IPS-20b (cell line): ENCODE results near the gene FGD1.
"Not testable (repeated sequence)": the region's sequence is repeated elsewhere in the genome, so short reads cannot be mapped to it uniquely, and the experiment has no call there.

Experiments used
- H3K27ac ChIP-seq: one replicate; pipeline ENCODE4 v1.5.1; 2013; ENCODE audit warnings: low read length
- H3K27me3 ChIP-seq: 2 replicates; pipeline ENCODE4 v1.6.1; 2013; ENCODE audit warnings: mild to moderate bottlenecking, low read length, inconsistent platforms; ENCODE audit not compliant: insufficient read depth
- H3K36me3 ChIP-seq: 2 replicates; pipeline ENCODE4 v1.6.1; 2013; ENCODE audit warnings: low read depth, mild to moderate bottlenecking, inconsistent platforms, low read length, moderate library complexity; ENCODE audit not compliant: insufficient read depth
- H3K4me1 ChIP-seq: 2 replicates; pipeline ENCODE4 v1.6.1; 2013; ENCODE audit warnings: mild to moderate bottlenecking, control low read depth, inconsistent platforms, low read length, moderate library complexity; ENCODE audit not compliant: insufficient read depth
- H3K4me3 ChIP-seq: 2 replicates; pipeline ENCODE4 v1.5.1; 2013; ENCODE audit warnings: mild to moderate bottlenecking, low read length, inconsistent platforms
- H3K9ac ChIP-seq: 2 replicates; pipeline ENCODE4 v1.6.1; 2013; ENCODE audit warnings: low read depth, mild to moderate bottlenecking, inconsistent platforms, low read length, moderate library complexity
- H3K9me3 ChIP-seq: 2 replicates; pipeline ENCODE4 v1.6.1; 2013; ENCODE audit warnings: mild to moderate bottlenecking, low read depth, low read length, inconsistent platforms; ENCODE audit not compliant: insufficient read depth

Gene FGD1

DNA sequence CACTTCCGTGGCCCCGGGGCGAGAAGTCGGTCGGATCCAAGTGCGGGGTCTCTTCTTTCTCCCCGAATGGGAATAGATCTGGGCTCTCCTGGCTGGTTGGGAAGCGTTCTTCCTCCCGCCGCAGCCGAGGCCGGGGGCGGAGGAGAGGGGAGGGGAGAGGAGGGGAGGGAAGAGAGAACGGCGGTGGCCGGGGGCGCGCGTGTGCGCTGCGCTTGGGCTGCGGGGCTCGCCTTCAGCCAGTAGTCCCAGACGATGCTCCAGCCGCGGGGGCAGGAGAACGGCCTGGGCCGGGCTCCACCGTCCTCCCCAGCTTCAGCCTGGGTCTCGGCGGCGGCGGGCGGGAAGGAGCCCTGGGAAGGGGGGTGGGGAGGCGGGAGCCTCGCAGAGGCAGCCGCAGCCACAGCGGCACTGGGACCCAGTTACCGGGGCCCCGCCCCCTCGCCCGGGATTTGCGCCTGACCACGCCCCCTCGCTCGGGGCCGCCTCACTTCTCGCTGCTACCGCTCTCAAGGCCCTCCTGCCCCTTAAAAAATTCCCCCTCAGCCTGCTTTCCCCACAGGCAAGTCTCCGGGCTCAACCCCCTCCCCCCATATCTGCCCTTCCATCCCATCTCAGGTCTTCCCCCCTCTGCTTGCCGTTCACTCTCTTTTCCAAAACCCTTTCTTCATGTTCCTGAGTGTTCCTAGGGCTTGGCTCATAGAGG is at the start of gene FGD1:
Gene FGD1, minus strand, starts transcription at position 421 of the 703 bp plus-strand sequence. CDS start 802 bp downstream, outside the sequence.
- Histone ChIP-seq H3K9ac (peak within 1 kb of the TSS; percentile 76; the same call in 1 of the 2 replicates), H3K4me3 (peak within 1 kb of the TSS; percentile 78), H3K27me3 (no peaks in the 10 kb centered on the region), H3K27ac (peak within 1 kb of the TSS; percentile 10), H3K4me1 (peaks cover 6% of the 10 kb centered on the region; the same call in 1 of the 2 replicates), H3K36me3 (no peaks in the 10 kb centered on the region), H3K9me3 (no peaks in the 10 kb centered on the region)

DNA sequence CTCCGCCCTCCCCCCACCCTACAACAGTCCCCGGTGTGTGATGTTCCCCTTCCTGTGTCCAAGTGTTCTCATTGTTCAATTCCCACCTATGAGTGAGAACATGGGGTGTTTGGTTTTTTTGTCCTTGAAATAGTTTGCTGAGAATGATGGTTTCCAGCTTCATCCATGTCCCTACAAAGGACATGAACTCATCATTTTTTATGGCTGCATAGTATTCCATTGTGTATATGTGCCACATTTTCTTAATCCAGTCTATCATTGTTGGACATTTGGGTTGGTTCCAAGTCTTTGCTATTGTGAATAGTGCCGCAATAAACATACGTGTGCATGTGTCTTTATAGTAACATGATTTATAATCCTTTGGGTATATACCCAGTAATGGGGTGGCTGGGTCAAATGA is 46.2 kb upstream of the FGD1 start:
- peaks cover 90% of the 10 kb centered on the region for H3K36me3 ChIP-seq
- H3K9me3 ChIP-seq, H3K27me3 ChIP-seq, H3K4me3 ChIP-seq, H3K9ac ChIP-seq, H3K27ac ChIP-seq, H3K4me1 ChIP-seq: not testable (repeated sequence)

DNA sequence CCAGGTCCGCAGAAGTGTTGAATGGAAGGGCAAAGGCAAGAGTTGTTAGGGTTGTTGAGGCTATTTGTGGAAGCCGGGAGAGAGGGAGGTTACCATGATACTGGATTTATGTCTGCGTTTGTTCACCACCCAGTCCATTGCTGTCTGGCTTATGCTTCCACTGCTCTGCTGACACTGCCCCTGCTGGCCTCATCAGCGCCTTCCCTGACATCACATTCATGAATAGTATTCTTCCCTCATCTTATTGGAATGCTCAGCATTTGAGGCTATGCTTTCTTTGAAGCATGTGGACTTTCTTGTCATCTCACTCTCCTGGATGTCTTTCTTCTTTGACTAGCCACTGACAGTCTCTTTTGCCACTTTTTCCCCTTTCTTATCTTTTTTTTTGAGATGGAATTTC is 44.3 kb upstream of the FGD1 start:
- no peaks in the 10 kb centered on the region for H3K4me1 ChIP-seq
- no peak overlapping the region for H3K9ac ChIP-seq
- H3K27me3 ChIP-seq = no peaks in the 10 kb centered on the region
- no peak overlapping the region for H3K4me3 ChIP-seq
- no peaks in the 10 kb centered on the region for H3K9me3 ChIP-seq
- peaks cover 80% of the 10 kb centered on the region for H3K36me3 ChIP-seq
- no peak overlapping the region for H3K27ac ChIP-seq

DNA sequence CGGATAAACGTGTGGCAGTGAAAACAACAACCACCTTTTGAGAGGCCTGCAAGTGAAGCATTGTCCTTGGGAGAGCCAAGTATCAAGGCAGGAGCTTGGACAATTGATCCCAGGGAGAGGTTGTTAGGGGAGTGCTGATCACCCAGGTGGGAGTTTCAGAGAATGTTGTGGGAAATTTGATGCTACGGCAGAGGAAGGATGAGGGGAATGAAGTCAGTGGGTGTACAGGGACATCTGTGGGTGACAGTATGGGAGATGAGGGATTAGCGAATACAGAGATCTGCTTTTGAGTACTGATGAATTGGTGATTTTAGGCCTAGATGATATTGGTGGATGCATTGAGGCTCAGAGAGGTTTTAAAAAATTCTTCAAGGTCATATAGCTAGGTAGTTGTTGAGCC is 38.2 kb upstream of the FGD1 start:
- Histone ChIP-seq H3K27ac (no peak overlapping the region), H3K27me3 (no peaks in the 10 kb centered on the region), H3K4me1 (peaks cover 2% of the 10 kb centered on the region; the same call in 1 of the 2 replicates), H3K9me3 (no peaks in the 10 kb centered on the region), H3K4me3 (no peak overlapping the region), H3K36me3 (peaks cover 66% of the 10 kb centered on the region), H3K9ac (no peak overlapping the region)

DNA sequence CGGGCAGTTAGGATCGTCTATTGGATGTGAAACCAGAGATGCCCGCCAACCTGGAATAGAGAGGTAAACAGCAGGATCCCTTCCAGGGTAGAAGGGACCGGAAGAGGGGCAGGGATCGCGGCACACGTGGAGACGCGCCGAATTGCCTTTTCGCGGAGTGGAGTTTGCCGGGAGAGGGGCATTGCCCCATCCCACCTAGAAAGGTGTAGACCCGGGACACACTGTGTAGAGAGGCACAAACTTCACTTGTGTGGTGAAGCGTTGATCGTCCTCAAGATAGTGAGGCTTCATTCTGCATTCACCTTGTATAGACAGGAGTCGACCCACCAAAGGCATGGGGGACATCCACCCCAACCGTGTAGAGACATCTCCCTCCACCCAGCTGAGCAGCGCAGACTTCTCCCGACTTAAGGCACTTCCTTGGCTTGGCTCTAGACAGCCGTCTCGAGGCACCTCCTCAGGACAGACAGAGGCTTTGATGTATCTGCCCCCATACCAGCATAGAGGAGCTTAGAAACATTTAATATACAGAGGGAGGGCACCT is 34.4 kb upstream of the FGD1 start:
- Histone ChIP-seq H3K27me3 (no peaks in the 10 kb centered on the region), H3K27ac (peak overlapping the region; percentile 89), H3K36me3 (peaks cover 36% of the 10 kb centered on the region), H3K4me1 (peaks cover 10% of the 10 kb centered on the region; the same call in 1 of the 2 replicates), H3K9ac (peak overlapping the region; percentile 98), H3K9me3 (no peaks in the 10 kb centered on the region), H3K4me3 (peak overlapping the region; percentile 99)

DNA sequence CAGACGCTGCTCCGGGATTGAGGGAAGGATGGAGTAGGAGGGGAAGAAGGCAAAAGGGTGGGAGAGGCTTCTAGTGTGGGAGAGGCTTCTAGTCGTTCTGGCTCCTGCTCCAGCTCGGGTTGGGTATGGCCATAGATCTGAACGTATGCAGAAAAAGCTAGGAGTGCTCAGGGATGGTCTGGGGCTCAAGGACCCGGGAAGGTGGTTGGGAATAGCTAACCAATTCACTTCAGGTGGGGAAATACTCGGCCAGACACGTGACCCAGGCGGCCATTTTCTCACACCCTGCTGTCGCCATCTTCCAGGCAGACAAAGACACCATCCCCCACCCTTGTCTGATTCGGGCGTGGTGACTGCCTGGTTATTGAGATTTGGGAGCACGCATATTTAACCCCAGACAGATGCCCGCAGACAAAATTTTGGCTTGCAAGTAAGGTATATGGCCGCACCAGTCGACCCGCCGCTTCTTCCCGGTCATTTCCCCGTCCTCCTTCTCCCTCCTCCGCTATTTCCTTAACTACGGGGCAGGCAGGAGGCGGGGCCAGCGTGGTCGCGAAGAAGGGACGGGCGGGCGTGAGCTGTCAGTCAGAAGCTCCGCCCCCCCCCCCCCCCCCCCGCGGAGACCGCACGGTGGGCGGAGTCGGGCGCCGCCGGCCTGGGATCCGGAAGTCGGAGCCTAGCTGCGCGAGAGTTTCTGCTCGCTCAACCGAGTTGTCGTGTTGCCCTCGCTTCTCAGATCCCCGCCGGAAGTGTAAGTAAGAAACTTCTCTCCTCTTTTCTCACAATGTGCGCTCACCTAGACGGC is 33.7 kb upstream of the FGD1 start, which contains the start of gene GNL3L:
Gene GNL3L, plus strand, starts transcription at position 668 of the 805 bp plus-strand sequence. CDS start 2,348 bp downstream, outside the sequence.
- peaks cover 10% of the 10 kb centered on the region; the same call in 1 of the 2 replicates for H3K4me1 ChIP-seq
- H3K27me3 ChIP-seq = no peaks in the 10 kb centered on the region
- H3K36me3 ChIP-seq = peaks cover 35% of the 10 kb centered on the region
- H3K4me3 ChIP-seq = peak within 1 kb of the TSS; percentile 99
- peak within 1 kb of the TSS; percentile 95 for H3K27ac ChIP-seq
- peak within 1 kb of the TSS; percentile 98 for H3K9ac ChIP-seq
- H3K9me3 ChIP-seq = no peaks in the 10 kb centered on the region

DNA sequence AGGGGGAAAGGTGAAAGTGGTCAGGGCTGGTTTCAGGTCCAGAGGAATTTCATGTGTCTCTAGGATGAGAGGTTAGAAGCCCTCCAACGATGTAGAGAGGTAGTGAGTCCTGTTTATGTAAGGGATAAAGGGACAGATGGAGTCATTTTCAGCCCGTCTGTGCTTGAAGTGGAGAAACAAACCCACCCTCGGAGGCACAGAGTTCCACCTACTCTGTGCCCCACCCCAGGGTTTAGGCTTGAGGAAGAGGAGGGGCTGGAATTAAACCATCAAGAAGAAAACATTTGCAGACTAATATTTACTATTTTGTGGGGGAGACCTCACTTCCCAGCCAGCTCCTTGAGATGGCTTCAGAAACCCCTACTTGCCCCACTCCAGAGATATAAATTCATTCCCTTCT is 33.1 kb upstream of the FGD1 start:
- no peaks in the 10 kb centered on the region for H3K9me3 ChIP-seq
- peaks cover 29% of the 10 kb centered on the region for H3K36me3 ChIP-seq
- peak overlapping the region; percentile 89; the same call in 1 of the 2 replicates for H3K9ac ChIP-seq
- peak overlapping the region; percentile 80 for H3K4me3 ChIP-seq
- H3K4me1 ChIP-seq = peaks cover 10% of the 10 kb centered on the region; the same call in 1 of the 2 replicates
- peak overlapping the region; percentile 95 for H3K27ac ChIP-seq
- H3K27me3 ChIP-seq = no peaks in the 10 kb centered on the region

DNA sequence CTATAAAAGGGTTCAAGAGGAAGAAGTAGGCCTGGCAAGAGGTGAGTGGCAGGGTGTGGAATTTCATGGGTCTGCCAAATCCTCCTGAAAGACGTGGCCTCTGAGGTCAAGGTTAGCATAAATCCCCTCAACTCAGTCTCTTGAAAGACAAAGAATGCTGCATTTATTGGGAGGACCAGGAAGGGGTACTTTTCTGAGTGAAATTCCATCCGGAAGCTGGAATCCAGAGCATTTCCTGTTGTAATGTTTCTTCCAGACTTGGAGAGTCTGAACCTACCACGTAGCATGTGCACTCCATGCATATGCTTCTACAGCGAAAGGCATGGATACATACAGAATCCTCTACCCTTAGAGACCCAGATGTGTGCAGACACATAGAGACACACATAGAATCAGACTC is 13.4 kb upstream of the FGD1 start:
- Histone ChIP-seq H3K9ac (no peak overlapping the region), H3K36me3 (no peaks in the 10 kb centered on the region), H3K4me3 (no peak overlapping the region), H3K9me3 (no peaks in the 10 kb centered on the region), H3K27ac (no peak overlapping the region), H3K27me3 (no peaks in the 10 kb centered on the region), H3K4me1 (no peaks in the 10 kb centered on the region)

DNA sequence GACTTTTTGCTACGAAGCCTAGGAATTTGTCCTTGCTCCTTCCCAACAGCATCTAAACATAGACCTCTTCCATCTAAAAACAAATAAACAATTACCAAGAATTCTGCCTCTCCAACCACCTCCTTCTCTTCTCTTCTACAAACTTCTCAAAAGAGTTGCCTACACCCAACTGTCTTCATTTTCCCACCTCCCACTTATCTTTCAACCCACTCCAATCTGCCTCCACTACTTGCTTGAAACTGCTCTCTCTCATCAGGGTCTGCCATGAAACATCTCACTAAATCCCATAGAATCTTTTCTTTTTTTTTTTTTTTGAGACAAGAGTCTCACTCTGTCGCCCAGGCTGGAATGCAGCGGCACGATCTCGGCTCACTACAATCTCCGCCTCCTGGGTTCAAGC is 902 bp upstream of the FGD1 start:
- Histone ChIP-seq H3K27me3 (no peaks in the 10 kb centered on the region), H3K27ac (peak overlapping the region; percentile 10), H3K9ac (peak overlapping the region; percentile 19; the same call in 1 of the 2 replicates)

DNA sequence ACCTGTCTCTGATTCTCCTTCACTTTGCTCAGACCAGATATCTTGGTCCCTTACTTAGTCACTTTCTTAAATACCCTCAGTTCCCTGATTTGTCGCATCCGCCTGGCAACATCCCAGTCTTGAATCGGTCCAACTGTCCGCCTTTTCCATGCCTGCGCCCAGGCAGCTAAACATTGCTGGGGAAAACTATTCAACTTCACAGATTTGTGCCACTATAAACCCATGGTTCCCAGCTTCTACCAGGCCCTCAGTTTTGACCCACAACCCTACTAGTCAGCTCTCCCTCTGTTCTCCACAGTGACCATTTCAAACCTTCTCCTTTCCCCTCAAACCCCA is 451 bp upstream of the FGD1 start:
- Histone ChIP-seq H3K36me3 (no peaks in the 10 kb centered on the region), H3K9me3 (no peaks in the 10 kb centered on the region), H3K4me3 (peak overlapping the region; percentile 78; the same call in 1 of the 2 replicates), H3K9ac (peak overlapping the region; percentile 19; the same call in 1 of the 2 replicates), H3K27me3 (no peaks in the 10 kb centered on the region), H3K27ac (peak overlapping the region; percentile 10), H3K4me1 (peaks cover 6% of the 10 kb centered on the region; the same call in 1 of the 2 replicates)

More for the DNA sequence above, 902 bp upstream of the FGD1 start:
- Histone ChIP-seq H3K4me1 (peaks cover 6% of the 10 kb centered on the region; the same call in 1 of the 2 replicates), H3K4me3 (no peak overlapping the region), H3K36me3 (no peaks in the 10 kb centered on the region), H3K9me3 (no peaks in the 10 kb centered on the region)

DNA sequence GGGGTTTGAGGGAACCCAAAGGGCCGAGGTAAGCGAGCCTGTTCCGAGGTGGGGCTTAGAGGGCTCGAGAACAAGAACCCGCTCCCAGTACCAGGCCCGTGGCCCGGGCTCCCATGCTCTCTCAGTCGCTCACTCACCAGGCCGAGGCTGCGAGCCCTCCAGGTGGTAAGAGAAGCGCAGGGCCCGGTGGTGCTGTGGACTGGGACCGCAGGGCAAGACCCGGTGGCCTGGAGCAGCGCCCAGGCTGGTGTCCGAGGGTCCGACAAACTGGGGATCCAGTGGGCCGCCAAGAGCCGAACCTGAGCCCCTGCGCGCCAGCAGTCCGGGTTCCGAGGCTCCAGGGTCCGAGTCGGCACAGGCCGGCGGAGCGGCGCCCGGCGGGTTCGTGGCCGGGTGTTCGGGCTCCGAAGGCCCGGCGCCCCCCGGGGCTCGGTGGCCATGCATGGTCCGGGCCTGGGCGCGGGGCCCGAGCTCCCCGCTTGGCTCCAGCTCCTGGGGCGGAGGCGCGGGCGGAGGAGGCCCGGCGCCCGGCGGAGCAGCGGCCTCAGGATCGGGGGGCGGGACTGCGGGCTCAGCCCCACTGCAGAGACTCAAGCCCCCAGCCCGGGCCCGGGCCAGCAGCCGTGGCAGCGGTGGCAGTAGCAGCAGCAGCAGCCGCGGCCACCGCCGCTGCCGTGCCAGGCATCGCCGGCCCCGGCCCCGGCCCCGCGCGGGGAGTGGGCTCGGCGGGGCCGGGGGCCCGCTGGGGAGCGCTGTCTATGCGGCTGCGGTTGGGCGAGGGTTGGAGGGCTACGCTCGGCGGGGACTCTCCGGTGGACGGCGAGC is 833 bp downstream of the FGD1 start:
- H3K27ac ChIP-seq = no peak overlapping the region
- H3K27me3 ChIP-seq = no peaks in the 10 kb centered on the region
- peak overlapping the region; percentile 76; the same call in 1 of the 2 replicates for H3K9ac ChIP-seq
- no peaks in the 10 kb centered on the region for H3K9me3 ChIP-seq
- H3K36me3 ChIP-seq = no peaks in the 10 kb centered on the region
- peak overlapping the region; percentile 78 for H3K4me3 ChIP-seq
- H3K4me1 ChIP-seq = peaks cover 6% of the 10 kb centered on the region; the same call in 1 of the 2 replicates
